IMR-90 (cell line): ENCODE results near the gene FBN1. TPM values are rescaled to one million over a fixed set of nuclear protein-coding genes. Genes with fewer than 3 reads are reported as not detected.

Experiments
- ATAC-seq: fragments of 200-7000 bp; cut with Tn5 transposase; 2 replicates; pipeline ENCODE4 v1.9.1; 2020; ENCODE audit warnings: low read depth, mild to moderate bottlenecking, moderate library complexity
- BruUV-seq: library from RNA; stranded (reverse); fragments of 400-500 nt; replicated peaks from 2 replicates; lab custom pipeline; 2021; lab: Mats Ljungman, UMichigan
- CTCF ChIA-PET: fragments of 300-600 bp; formaldehyde crosslinking; extraction: SDS; loops from one replicate; lab custom pipeline; 2021; ENCODE audit warnings: antibody characterized with exemption; lab: Yijun Ruan, JAX
- POLR2A ChIA-PET: fragments of 300-600 bp; sonication (Branson Sonifier 250); formaldehyde crosslinking; loops from one replicate; lab custom pipeline; 2022; ENCODE audit warnings: antibody characterized with exemption; ENCODE audit not compliant: unreplicated experiment; lab: Charles Lee
- DNase-seq: peaks from one replicate; pipeline ENCODE4 v3.0.0; 2013
- H2AFZ ChIP-seq: replicated peaks from 2 replicates; pipeline ENCODE3; 2013; ENCODE audit warnings: low read length, mild to moderate bottlenecking; ENCODE audit not compliant: poor library complexity
- H2AK5ac ChIP-seq: 2 replicates; pipeline ENCODE4 v1.6.1; 2013; ENCODE audit warnings: low read depth, low read length, inconsistent platforms
- H2AK9ac ChIP-seq: replicated peaks from 2 replicates; pipeline ENCODE3; 2013; ENCODE audit warnings: mild to moderate bottlenecking, low read depth, low read length, moderate library complexity; ENCODE audit not compliant: poor library complexity
- H2BK120ac ChIP-seq: 2 replicates; pipeline ENCODE4 v1.6.1; 2013; ENCODE audit warnings: low read depth, low read length, inconsistent platforms
- H2BK15ac ChIP-seq: 3 replicates; pipeline ENCODE4 v1.6.1; 2013; ENCODE audit warnings: low read depth, low read length, inconsistent platforms
- H2BK20ac ChIP-seq: 2 replicates; pipeline ENCODE4 v1.6.1; 2013; ENCODE audit warnings: low read depth, mild to moderate bottlenecking, inconsistent platforms, low read length, moderate library complexity
- H2BK5ac ChIP-seq: 2 replicates; pipeline ENCODE4 v1.6.1; 2013; ENCODE audit warnings: mild to moderate bottlenecking, low read depth, low read length, inconsistent platforms; ENCODE audit not compliant: poor library complexity, severe bottlenecking
- H3K14ac ChIP-seq: replicated peaks from 2 replicates; pipeline ENCODE4 v1.6.1; 2013; ENCODE audit warnings: low read depth, low read length, inconsistent platforms
- H3K18ac ChIP-seq: 2 replicates; pipeline ENCODE4 v1.6.1; 2013; ENCODE audit warnings: low read depth, low read length, control low read depth
- H3K23ac ChIP-seq: 2 replicates; pipeline ENCODE4 v1.6.1; 2013; ENCODE audit warnings: low read depth, low read length, inconsistent platforms
- H3K27ac ChIP-seq: 2 replicates; pipeline ENCODE4 v1.5.1; 2013; ENCODE audit warnings: mild to moderate bottlenecking, control low read depth, low read length; ENCODE audit not compliant: insufficient read depth
- H3K27me3 ChIP-seq: 2 replicates; pipeline ENCODE4 v1.6.1; 2013; ENCODE audit warnings: low read length; ENCODE audit not compliant: control insufficient read depth, insufficient read depth
- H3K36me3 ChIP-seq: 2 replicates; pipeline ENCODE4 v1.6.1; 2013; ENCODE audit warnings: low read length, mixed read lengths; ENCODE audit not compliant: control insufficient read depth, insufficient read depth
- H3K4ac ChIP-seq: 2 replicates; pipeline ENCODE4 v1.6.1; 2013; ENCODE audit warnings: low read depth, low read length, inconsistent platforms
- H3K4me1 ChIP-seq: 2 replicates; pipeline ENCODE4 v1.6.1; 2013; ENCODE audit warnings: low read length, mixed read lengths; ENCODE audit not compliant: control insufficient read depth, insufficient read depth
- H3K4me2 ChIP-seq: 2 replicates; pipeline ENCODE4 v1.6.1; 2013; ENCODE audit warnings: low read depth, mild to moderate bottlenecking, control low read depth, low read length, moderate library complexity
- H3K4me3 ChIP-seq: 2 replicates; pipeline ENCODE4 v1.5.1; 2013; ENCODE audit warnings: low read depth, mild to moderate bottlenecking, control low read depth, low read length, moderate library complexity; ENCODE audit not compliant: insufficient read depth
- H3K56ac ChIP-seq: 2 replicates; pipeline ENCODE4 v1.6.1; 2013; ENCODE audit warnings: low read length, inconsistent platforms; ENCODE audit not compliant: insufficient read depth; ENCODE audit errors: extremely low read depth
- H3K79me1 ChIP-seq, 2 experiments: 2 replicates each; pipeline ENCODE4 v1.6.1; 2013; ENCODE audit warnings: low read length in 2 of 2, inconsistent platforms in 1 of 2, low read depth in 1 of 2
- H3K9ac ChIP-seq: 2 replicates; pipeline ENCODE4 v1.6.1; 2013; ENCODE audit warnings: low read depth, low read length, control low read depth
- H3K9me1 ChIP-seq: 2 replicates; pipeline ENCODE4 v1.6.1; 2013; ENCODE audit warnings: low read length, inconsistent platforms; ENCODE audit not compliant: insufficient read depth
- H3K9me3 ChIP-seq: 2 replicates; pipeline ENCODE4 v1.6.1; 2013; ENCODE audit warnings: low read length; ENCODE audit not compliant: control insufficient read depth, insufficient read depth
- H4K20me1 ChIP-seq: 2 replicates; pipeline ENCODE4 v1.6.1; 2013; ENCODE audit warnings: low read length, inconsistent platforms; ENCODE audit not compliant: insufficient read depth
- H4K5ac ChIP-seq: 2 replicates; pipeline ENCODE4 v1.6.1; 2013; ENCODE audit warnings: mild to moderate bottlenecking, low read depth, low read length, control low read depth
- H4K8ac ChIP-seq, 2 experiments: 2 replicates each; pipeline ENCODE4 v1.6.1; 2013; ENCODE audit warnings: low read depth in 2 of 2, low read length in 2 of 2, control low read depth in 1 of 2, inconsistent platforms in 1 of 2
- H4K91ac ChIP-seq: 2 replicates; pipeline ENCODE4 v1.6.1; 2013; ENCODE audit warnings: low read depth, low read length, inconsistent platforms; ENCODE audit not compliant: insufficient read depth
- CHD1 ChIP-seq: IDR thresholded peaks from 2 replicates; pipeline ENCODE4 v1.6.1; 2012; ENCODE audit warnings: low read depth, low read length, improper control_type of control experiment
- FOS ChIP-seq: fragments of 150-350 bp; IDR thresholded peaks from 2 replicates; pipeline ENCODE4 v1.6.1; 2016; ENCODE audit warnings: low read depth, low read length
- MAZ ChIP-seq: IDR thresholded peaks from 2 replicates; pipeline ENCODE4 v1.6.1; 2012; ENCODE audit warnings: low read depth, mild to moderate bottlenecking, low read length, improper control_type of control experiment, moderate library complexity, borderline replicate concordance
- MXI1 ChIP-seq: IDR thresholded peaks from 2 replicates; pipeline ENCODE4 v1.6.1; 2012; ENCODE audit warnings: low read depth, mild to moderate bottlenecking, low read length, moderate library complexity, borderline replicate concordance
- NFE2L2 ChIP-seq: fragments of 150-350 bp; IDR thresholded peaks from 2 replicates; pipeline ENCODE4 v1.6.1; 2016; ENCODE audit warnings: low read depth, mild to moderate bottlenecking, low read length
- POLR2A ChIP-seq: IDR thresholded peaks from 2 replicates; pipeline ENCODE4 v1.6.1; 2012; ENCODE audit warnings: mild to moderate bottlenecking, low read depth, low read length
- RAD21 ChIP-seq: IDR thresholded peaks from 2 replicates; pipeline ENCODE4 v1.6.1; 2012; ENCODE audit warnings: low read length, improper control_type of control experiment
- RCOR1 ChIP-seq: IDR thresholded peaks from 2 replicates; pipeline ENCODE4 v1.6.1; 2012; ENCODE audit warnings: mild to moderate bottlenecking, low read length, improper control_type of control experiment; ENCODE audit not compliant: insufficient replicate concordance
- RFX5 ChIP-seq: IDR thresholded peaks from 2 replicates; pipeline ENCODE4 v1.8.0; 2012; ENCODE audit warnings: low read depth, mild to moderate bottlenecking, low read length, moderate library complexity
- USF2 ChIP-seq: fragments of 150-350 bp; IDR thresholded peaks from 2 replicates; pipeline ENCODE4 v1.6.1; 2017; ENCODE audit warnings: mild to moderate bottlenecking, antibody characterized with exemption, low read length, low read depth
- WGBS, 2 experiments: methylation state at CpG; one replicate each; pipeline versions ENCODE4 v1.1.5 to v1.1.7; 2013; ENCODE audit warnings: missing lambda C conversion rate in 2 of 2; ENCODE audit not compliant: insufficient read length in 1 of 2; ENCODE audit errors: extremely low coverage in 2 of 2; 5-methylcytosine and 5-hydroxymethylcytosine counted together
- dilution Hi-C: fragments of 300-500 bp; cut with HindIII; formaldehyde crosslinking; loops from one replicate; pipeline ENCODE4 v1.14.3; 2018; ENCODE audit warnings: low sequenced_read_pairs; ENCODE audit not compliant: unreplicated experiment
- in situ Hi-C: fragments of 300-500 bp; cut with MboI; formaldehyde crosslinking; loops from 3 replicates; pipeline ENCODE4 v1.14.3; 2019; ENCODE audit warnings: low sequenced_read_pairs, inconsistent platforms, mixed read lengths
- intact Hi-C: fragments of 100-400 bp; cut with micrococcal nuclease; formaldehyde crosslinking; loops from 2 replicates; pipeline ENCODE4 v1.10.0; 2022
- polyA plus RNA-seq, 3 experiments: library from polyadenylated mRNA; depleted of rRNA; stranded (reverse); fragments of >200 nt; gene quantifications; 2 replicates each; pipeline ENCODE4 v1.2.3, GENCODE V29; 2012; ENCODE audit warnings: low replicate concordance in 1 of 3
- total RNA-seq: library from RNA; depleted of rRNA; stranded (reverse); fragments of >200 nt; gene quantifications from 2 replicates; pipeline ENCODE4 v1.2.3, GENCODE V29; 2012

Gene FBN1
- total and polyA plus RNA-seq, 2 of the 4 experiments (the other 2 are of a cell fraction) = 134 to 283 TPM

GRCh38 chr15:48442011-48442410 lies 203.5 kb downstream of the FBN1 start:
- no peak for TF ChIP-seq CHD1
- TF ChIP-seq FOS = no peak
- TF ChIP-seq MAZ = no peak
- TF ChIP-seq RAD21 = no peak
- TF ChIP-seq MXI1 = no peak
- TF ChIP-seq NFE2L2 = no peak
- TF ChIP-seq POLR2A = no peak
- no peak for TF ChIP-seq USF2
- no peak for TF ChIP-seq RFX5
- no peak for TF ChIP-seq RCOR1
- in situ Hi-C loops (no loop called here), dilution Hi-C loops (no loop called here), intact Hi-C loops (loop anchor here (5.0 kb wide), 1 partner anchor 85 kb away; no protein-coding TSS in a partner anchor)
- Histone ChIP-seq H3K27ac (no peak overlapping the region), H3K27me3 (no peaks in the 10 kb centered on the region), H3K18ac (no peak overlapping the region), H4K8ac (peak overlapping the region in 1 of 2 experiments; percentile 13; a peak in 1 of 4 replicates), H3K4me2 (no peak overlapping the region), H2AFZ (no peak overlapping the region), H3K9me1 (peaks cover 10% of the 10 kb centered on the region; the same call in 1 of the 2 replicates), H4K5ac (no peak overlapping the region), H3K4me1 (peaks cover 5% of the 10 kb centered on the region), H2AK9ac (no peak overlapping the region), H3K4ac (no peak overlapping the region), H3K79me1 (peaks cover 3 to 33% of the 10 kb centered on the region in 2 experiments; a peak in 3 of 4 replicates), H3K9me3 (no peaks in the 10 kb centered on the region), H4K91ac (no peak overlapping the region), H3K56ac (no peak overlapping the region), H2AK5ac (no peak overlapping the region), H2BK15ac (no peak overlapping the region), H2BK120ac (no peak overlapping the region), H3K4me3 (no peak overlapping the region), H3K36me3 (peaks cover 35% of the 10 kb centered on the region), H2BK5ac (no peak overlapping the region), H3K23ac (no peak overlapping the region), H3K14ac (no peak overlapping the region; the same call in 1 of the 2 replicates), H4K20me1 (no peaks in the 10 kb centered on the region), H2BK20ac (no peak overlapping the region), H3K9ac (no peak overlapping the region)
- ATAC-seq (no peak), DNase-seq (peak; percentile 24)
- no TSS peak for BruUV-seq
- ChIA-PET POLR2A (no interaction called here), CTCF (no interaction called here)
- 40% methylated on average over 1 of the region's 2 CpGs; no CpG with 5 or more reads in 1 of the 2 experiments for WGBS, 2 experiments
